K562 (cell line): ENCODE measurements around the gene ARSD. TPM values are rescaled to one million over a fixed set of nuclear protein-coding genes. Genes with fewer than 3 reads are reported as not detected.
"Not testable (repeated sequence)": the region's sequence is repeated elsewhere in the genome, so short reads cannot be mapped to it uniquely, and the experiment has no call there.

ENCODE experiments used
- ATF7 ChIP-seq: fragments of 450-650 bp; IDR thresholded peaks from 2 replicates; pipeline ENCODE4 v1.7.1; 2014; ENCODE audit warnings: mild to moderate bottlenecking, moderate library complexity
- CBFA2T3 ChIP-seq: fragments of 450-650 bp; IDR thresholded peaks from 2 replicates; pipeline ENCODE4 v1.6.1; 2017
- CCNT2 ChIP-seq: IDR thresholded peaks from 2 replicates; pipeline ENCODE4 v1.6.1; 2011; ENCODE audit warnings: borderline replicate concordance, low read depth, mild to moderate bottlenecking, moderate library complexity, mixed read lengths, low read length; ENCODE audit not compliant: insufficient read length; ENCODE audit errors: extremely low read depth
- CEBPB ChIP-seq: fragments of 450-650 bp; IDR thresholded peaks from 2 replicates; pipeline ENCODE4 v1.6.1; 2016; ENCODE audit warnings: missing genetic modification characterization, missing compliant biosample characterization
- ETV1 ChIP-seq: fragments of 450-650 bp; conservative IDR thresholded peaks from 2 replicates; pipeline ENCODE4 v1.6.1; 2016; ENCODE audit warnings: missing genetic modification characterization, control low read depth, low read depth, missing compliant biosample characterization
- ETV5 ChIP-seq: sonication (generic); formaldehyde crosslinking; IDR thresholded peaks from 2 replicates; pipeline ENCODE4 v1.4.0; 2020; ENCODE audit warnings: low read depth, mild to moderate bottlenecking, missing genetic modification reagents
- GABPA ChIP-seq: fragments of 200-800 bp; sonication (Bioruptor generic); conservative IDR thresholded peaks from 2 replicates; pipeline ENCODE4 v1.6.1; 2016; ENCODE audit warnings: low read depth, missing genetic modification characterization, missing compliant biosample characterization
- GATA2 ChIP-seq: sonication (generic); formaldehyde crosslinking; IDR thresholded peaks from 2 replicates; pipeline ENCODE4 v1.4.0; 2020; ENCODE audit warnings: mild to moderate bottlenecking, missing genetic modification reagents
- HDAC1 ChIP-seq, 2 experiments: fragments of 450-650 bp; IDR thresholded peaks; 2 replicates each; pipeline ENCODE4 v1.6.1; 2016 to 2017; ENCODE audit warnings: inconsistent platforms in 1 of 2, mild to moderate bottlenecking in 1 of 2, moderate library complexity in 1 of 2
- HMBOX1 ChIP-seq: sonication (generic); IDR thresholded peaks from 2 replicates; pipeline ENCODE4 v1.6.1; 2016
- JUND ChIP-seq, 2 experiments: IDR thresholded peaks; 2 replicates in 1 of 2; 3 replicates in 1 of 2; pipeline ENCODE4 v1.6.1; 2011; ENCODE audit warnings: borderline replicate concordance in 2 of 2, low read depth in 2 of 2, low read length in 2 of 2, improper control_type of control experiment in 1 of 2, missing biosample characterization in 1 of 2, missing genetic modification characterization in 1 of 2, missing genetic modification reagents in 1 of 2
- L3MBTL2 ChIP-seq: fragments of 450-650 bp; IDR thresholded peaks from 2 replicates; pipeline ENCODE4 v1.6.1; 2016; ENCODE audit warnings: mild to moderate bottlenecking, moderate library complexity
- MAZ ChIP-seq, 2 experiments: fragments of 450-650 bp in 1 of 2; sonication (generic) in 1 of 2; formaldehyde crosslinking; IDR thresholded peaks in 1 of 2; conservative IDR thresholded peaks in 1 of 2; 2 replicates each; pipeline versions ENCODE4 v1.4.0 to v1.5.0; 2020; ENCODE audit warnings: mild to moderate bottlenecking in 1 of 2, missing genetic modification reagents in 1 of 2
- NCOR1 ChIP-seq: fragments of 450-650 bp; IDR thresholded peaks from 2 replicates; pipeline ENCODE4 v1.6.1; 2016; ENCODE audit warnings: mild to moderate bottlenecking, moderate library complexity
- NR2C1 ChIP-seq, 2 experiments: fragments of 450-650 bp; IDR thresholded peaks; 2 replicates each; pipeline ENCODE4 v1.6.1; 2017; ENCODE audit warnings: mild to moderate bottlenecking in 2 of 2, antibody characterized with exemption in 1 of 2, inconsistent platforms in 1 of 2, missing compliant biosample characterization in 1 of 2, missing genetic modification characterization in 1 of 2
- PHF21A ChIP-seq: fragments of 450-650 bp; IDR thresholded peaks from 2 replicates; pipeline ENCODE4 v1.6.1; 2017; ENCODE audit warnings: low read depth, borderline replicate concordance
- RAD21 ChIP-seq, 2 experiments: fragments of 250-450 bp in 1 of 2; fragments of 450-650 bp in 1 of 2; sonication (Bioruptor Pico) in 1 of 2; formaldehyde crosslinking in 1 of 2; IDR thresholded peaks in 1 of 2; conservative IDR thresholded peaks in 1 of 2; 2 replicates each; pipeline versions ENCODE4 v1.4.0 to v1.8.0; 2020 to 2022; ENCODE audit warnings: mild to moderate bottlenecking in 2 of 2, moderate library complexity in 1 of 2
- RCOR1 ChIP-seq, 2 experiments: IDR thresholded peaks; 2 replicates each; pipeline ENCODE4 v1.6.1; 2012; ENCODE audit warnings: low read depth in 2 of 2, low read length in 2 of 2, borderline replicate concordance in 1 of 2, improper control_type of control experiment in 1 of 2
- SMAD4 ChIP-seq: fragments of 250-450 bp; sonication (Bioruptor Pico); conservative IDR thresholded peaks from 2 replicates; pipeline ENCODE4 v1.8.0; 2021; ENCODE audit warnings: inconsistent platforms, mild to moderate bottlenecking, moderate library complexity
- SMARCE1 ChIP-seq: fragments of 450-650 bp; IDR thresholded peaks from 2 replicates; pipeline ENCODE4 v1.7.1; 2016; ENCODE audit warnings: mild to moderate bottlenecking
- SOX6 ChIP-seq: fragments of 450-650 bp; IDR thresholded peaks from 2 replicates; pipeline ENCODE4 v1.6.1; 2014; ENCODE audit warnings: mild to moderate bottlenecking
- TCF3 ChIP-seq: sonication (generic); formaldehyde crosslinking; IDR thresholded peaks from 2 replicates; pipeline ENCODE4 v1.4.0; 2020; ENCODE audit warnings: mild to moderate bottlenecking, missing genetic modification reagents
- TEAD4 ChIP-seq, 2 experiments: sonication (generic) in 1 of 2; formaldehyde crosslinking in 1 of 2; IDR thresholded peaks; 2 replicates each; pipeline versions ENCODE4 v1.6.1 to v1.8.0; 2012 to 2022; ENCODE audit warnings: borderline replicate concordance in 1 of 2, inconsistent platforms in 1 of 2, low read length in 1 of 2, mild to moderate bottlenecking in 1 of 2, missing genetic modification reagents in 1 of 2
- polyA plus RNA-seq, 8 experiments: library from polyadenylated mRNA; depleted of rRNA in 4 of 8; stranded (reverse) in 5 of 8; unstranded in 3 of 8; fragments of >200 nt; fragmentation: Nextera tagmentation in 2 of 8; fragmentation: Illumina TruSeq in 1 of 8; extraction: Ambion mirVana in 2 of 8; extraction: Trizol in 1 of 8; gene quantifications; 2 replicates each; pipeline versions ENCODE4 v1.2.1 to v1.2.3, GENCODE V29; 2011 to 2014; ENCODE audit warnings: inconsistent platforms in 1 of 8, missing spikeins in 1 of 8
- total RNA-seq, 7 experiments: library from RNA; depleted of rRNA in 6 of 7; stranded (reverse); fragments of >200 nt in 6 of 7; fragmentation: Illumina TruSeq in 2 of 7; extraction: Trizol in 2 of 7; gene quantifications; 2 replicates each; pipeline versions ENCODE4 v1.2.1 to v1.2.3, GENCODE V29; 2011 to 2021; ENCODE audit warnings: low replicate concordance in 1 of 7
- TF ChIP-seq, protein P1 (sequence below): sonication (generic); formaldehyde crosslinking; IDR thresholded peaks from 2 replicates; pipeline ENCODE4 v1.8.0; 2022; ENCODE audit warnings: missing genetic modification reagents, mild to moderate bottlenecking, moderate library complexity, borderline replicate concordance

Gene ARSD
- total and polyA plus RNA-seq, 9 of the 15 experiments (the other 6 are each of a cell fraction or from before 2014, with no cell fraction given) = 0.05 to 0.23 (median 0.09) TPM; not detected in 1

GRCh38 chrX:2897690-2898623 is 31.2 kb downstream of the ARSD start (continued):
- TF ChIP-seq SMARCE1 (peak; percentile 43; the same call in 1 of the 2 replicates), NR2C1 (IDR thresholded peaks at IDR 0.05) (peak; percentile 48; the same call in 1 of the 2 replicates), NR2C1 (tag; IDR thresholded peaks at IDR 0.05) (peak; percentile 67), GABPA (tag) (peak; percentile 33; the same call in 1 of the 2 replicates), SOX6 (peak; percentile 59; the same call in 1 of the 2 replicates), JUND (tag; IDR thresholded peaks at IDR 0.05; ENCODE audit: borderline replicate concordance, low read depth, low read length) (peak; percentile 35; the same call in 1 of the 3 replicates), MAZ (CRISPR knock-in tag; conservative IDR thresholded peaks at IDR 0.05 in 1 of 2, IDR thresholded peaks at IDR 0.05 in 1 of 2) (peak in 1 of 2 experiments; percentile 75; a peak in 1 of 4 replicates), SMAD4 (peak; percentile 57; the same call in 1 of the 2 replicates), CEBPB (tag) (peak; percentile 19; the same call in 1 of the 2 replicates), HMBOX1 (peak; percentile 76), CBFA2T3 (peak; percentile 70), HDAC1 (IDR thresholded peaks at IDR 0.05) (peak in 1 of 2 experiments; percentile 79; a peak in 2 of 4 replicates), RCOR1 (IDR thresholded peaks at IDR 0.05; ENCODE audit: borderline replicate concordance in 1 of 2, low read depth in 2 of 2, low read length in 2 of 2) (peak in 1 of 2 experiments; percentile 98; a peak in 2 of 4 replicates), ETV1 (tag) (peak; percentile 56), CCNT2 (peak; percentile 26), GATA2 (CRISPR knock-in tag) (peak; percentile 57; the same call in 1 of the 2 replicates), ATF7 (peak; percentile 55; the same call in 1 of the 2 replicates), ETV5 (0 out of 2 replicates have a peak, but pooled peaks have one; percentile 30), L3MBTL2 (peak; percentile 64), RAD21 (CRISPR knock-in tag; conservative IDR thresholded peaks at IDR 0.05 in 1 of 2, IDR thresholded peaks at IDR 0.05 in 1 of 2) (peak in 1 of 2 experiments; percentile 20; a peak in 2 of 4 replicates), NCOR1 (peak; percentile 30), TCF3 (CRISPR knock-in tag) (peak; percentile 56), TEAD4 (IDR thresholded peaks at IDR 0.05; ENCODE audit: low read length) (peak; percentile 36; the same call in 1 of the 2 replicates), PHF21A (peak; percentile 70; the same call in 1 of the 2 replicates)
- TF ChIP-seq, protein P1, sequence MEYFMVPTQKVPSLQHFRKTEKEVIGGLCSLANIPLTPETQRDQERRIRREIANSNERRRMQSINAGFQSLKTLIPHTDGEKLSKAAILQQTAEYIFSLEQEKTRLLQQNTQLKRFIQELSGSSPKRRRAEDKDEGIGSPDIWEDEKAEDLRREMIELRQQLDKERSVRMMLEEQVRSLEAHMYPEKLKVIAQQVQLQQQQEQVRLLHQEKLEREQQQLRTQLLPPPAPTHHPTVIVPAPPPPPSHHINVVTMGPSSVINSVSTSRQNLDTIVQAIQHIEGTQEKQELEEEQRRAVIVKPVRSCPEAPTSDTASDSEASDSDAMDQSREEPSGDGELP (CRISPR knock-in tag) = peak; percentile 55; the same call in 1 of the 2 replicates
- not testable (repeated sequence) for TF ChIP-seq JUND (IDR thresholded peaks at IDR 0.05; ENCODE audit: borderline replicate concordance, low read depth, low read length); TEAD4 (CRISPR knock-in tag; IDR thresholded peaks at IDR 0.05; ENCODE audit: borderline replicate concordance)
